ENCODE results near the gene MAP1LC3B.

MAP1LC3B gene

GRCh38 chr16:87448866-87449265 is 56.7 kb downstream of the MAP1LC3B start:
- TF ChIP-seq CTCF (conservative IDR thresholded peaks at IDR 0.05; ENCODE audit: low read depth, low read length) = no peak
- no peak overlapping the region for H3K4me3 ChIP-seq (ENCODE audit: low read length)
- no peak for DNase-seq (ENCODE audit: low read depth)

GRCh38 chr16:87451563-87452210 is 59.6 kb downstream of the MAP1LC3B start:
- no peak for DNase-seq (ENCODE audit: low read depth)
- no peak for TF ChIP-seq CTCF (conservative IDR thresholded peaks at IDR 0.05; ENCODE audit: low read depth, low read length)
- H3K4me3 ChIP-seq (ENCODE audit: low read length) = no peak overlapping the region

- no peak overlapping the region for H3K4me3 ChIP-seq (ENCODE audit: low read length)
- TF ChIP-seq CTCF (conservative IDR thresholded peaks at IDR 0.05; ENCODE audit: low read depth, low read length) = no peak
- DNase-seq (ENCODE audit: low read depth) = no peak
Observed at GRCh38 chr16:87453326-87453725, 61.2 kb downstream of the MAP1LC3B start.
